Astrocyte (in vitro differentiated cells and primary cell): Measurements from ENCODE around the gene BAHCC1.

Experiments used
- CTCF ChIP-seq: IDR thresholded peaks from 2 replicates; pipeline ENCODE4 v1.5.1; 2011; ENCODE audit warnings: low read depth, mild to moderate bottlenecking, inconsistent platforms, low read length, moderate library complexity; ENCODE audit not compliant: insufficient read depth
- EZH2 ChIP-seq: IDR thresholded peaks from 2 replicates; pipeline ENCODE4 v1.6.1; 2012; ENCODE audit warnings: mild to moderate bottlenecking, low read length, inconsistent platforms; ENCODE audit not compliant: insufficient read depth

- TF ChIP-seq CTCF = no peak
- no peak for TF ChIP-seq EZH2
Measured at GRCh38 chr17:81515530-81516041, 120.3 kb downstream of the BAHCC1 start.
